ENCODE measurements around the gene UHRF1.
"Not testable (repeated sequence)": the region's sequence is repeated elsewhere in the genome, so short reads cannot be mapped to it uniquely, and the experiment has no call there.

Gene UHRF1

DNA sequence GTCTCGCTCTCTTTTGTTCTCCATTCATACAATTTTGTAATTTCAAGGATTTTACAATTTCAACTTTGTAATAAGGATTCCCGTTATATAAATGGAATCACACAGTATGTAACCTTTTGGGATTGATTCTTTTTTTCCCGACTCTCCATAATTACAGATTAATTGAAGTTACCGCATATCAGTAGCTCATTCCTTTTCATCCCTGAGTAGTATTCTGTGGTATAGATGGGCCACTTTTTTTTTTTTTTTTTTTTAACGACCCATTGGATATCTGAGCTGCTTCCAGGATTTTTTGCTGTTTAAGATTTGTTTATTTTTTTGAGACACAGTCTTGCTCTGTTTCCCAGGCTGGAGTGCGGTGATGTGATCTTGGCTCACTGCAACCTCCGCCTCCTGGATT is 27.8 kb downstream of the UHRF1 start:
- H3K9me3 ChIP-seq (ENCODE audit: low read length) = no peaks in the 10 kb centered on the region
- H3F3A ChIP-seq (ENCODE audit: insufficient read depth, low read length) = peaks cover 2% of the 10 kb centered on the region; the same call in 1 of the 2 replicates
- H3K79me2 ChIP-seq (ENCODE audit: insufficient read depth, low read length) = no peaks in the 10 kb centered on the region
- H3K9me2 ChIP-seq (ENCODE audit: low read depth, low read length) = no peaks in the 10 kb centered on the region
- no peak overlapping the region for H3K4me2 ChIP-seq (ENCODE audit: low read length)
- no peaks in the 10 kb centered on the region for H3K27me3 ChIP-seq (ENCODE audit: insufficient read depth, low read length)
- TF ChIP-seq CTCF (IDR thresholded peaks at IDR 0.05; ENCODE audit: low read length) (no peak), EZH2 (IDR thresholded peaks at IDR 0.05; ENCODE audit: borderline replicate concordance, low read length) (no peak)
- H3K9ac ChIP-seq (ENCODE audit: low read length) = no peak overlapping the region
- H3K27ac ChIP-seq (ENCODE audit: low read depth, low read length, poor library complexity, severe bottlenecking) = no peak overlapping the region
- peaks cover 15% of the 10 kb centered on the region for H3K4me1 ChIP-seq (ENCODE audit: insufficient read depth, low read length, severe bottlenecking)
- H2AFZ ChIP-seq (ENCODE audit: low read length) = no peak overlapping the region
- H3K36me3 ChIP-seq (ENCODE audit: insufficient read depth, low read length) = peaks cover 91% of the 10 kb centered on the region
- no peak overlapping the region for H3K4me3 ChIP-seq (ENCODE audit: low read depth, low read length, poor library complexity, severe bottlenecking)
- no peaks in the 10 kb centered on the region for H4K20me1 ChIP-seq (ENCODE audit: insufficient read depth, low read length)

- Histone ChIP-seq H3K36me3 (ENCODE audit: insufficient read depth, low read length) (peaks cover 91% of the 10 kb centered on the region), H3K27ac (ENCODE audit: low read depth, low read length, poor library complexity, severe bottlenecking) (peak overlapping the region; percentile 23), H3K4me1 (ENCODE audit: insufficient read depth, low read length, severe bottlenecking) (peaks cover 15% of the 10 kb centered on the region)
- H3K79me2 ChIP-seq (ENCODE audit: insufficient read depth, low read length); H2AFZ ChIP-seq (ENCODE audit: low read length); H4K20me1 ChIP-seq (ENCODE audit: insufficient read depth, low read length); H3K9me3 ChIP-seq (ENCODE audit: low read length); H3K4me2 ChIP-seq (ENCODE audit: low read length); H3K9me2 ChIP-seq (ENCODE audit: low read depth, low read length); H3K9ac ChIP-seq (ENCODE audit: low read length); H3K27me3 ChIP-seq (ENCODE audit: insufficient read depth, low read length); H3K4me3 ChIP-seq (ENCODE audit: low read depth, low read length, poor library complexity, severe bottlenecking); H3F3A ChIP-seq (ENCODE audit: insufficient read depth, low read length): not testable (repeated sequence)
Measured at GRCh38 chr19:4938461-4938860, 29.2 kb downstream of the UHRF1 start.

DNA sequence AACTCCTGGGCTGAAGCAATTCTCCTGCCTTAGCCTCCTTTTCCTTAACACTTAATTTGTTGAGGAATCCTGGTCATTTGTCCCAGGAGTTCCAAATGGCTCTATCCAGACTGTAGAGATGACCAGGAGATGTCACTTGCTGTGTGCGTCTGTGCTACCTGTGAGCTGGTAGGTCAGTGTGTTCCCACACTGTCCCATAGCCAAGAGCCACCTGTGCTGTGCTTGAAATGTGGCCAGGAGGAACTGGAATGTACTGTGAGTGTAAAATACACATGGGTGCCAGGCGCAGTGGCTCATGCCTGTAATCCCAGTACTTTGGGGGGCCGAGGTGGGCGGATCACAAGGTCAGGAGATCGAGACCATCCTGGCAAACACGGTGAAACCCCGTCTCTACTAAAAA is 30.2 kb downstream of the UHRF1 start:
- no peaks in the 10 kb centered on the region for H3K79me2 ChIP-seq (ENCODE audit: insufficient read depth, low read length)
- H3K36me3 ChIP-seq (ENCODE audit: insufficient read depth, low read length) = peaks cover 91% of the 10 kb centered on the region
- no peaks in the 10 kb centered on the region for H3F3A ChIP-seq (ENCODE audit: insufficient read depth, low read length)
- H4K20me1 ChIP-seq (ENCODE audit: insufficient read depth, low read length) = no peaks in the 10 kb centered on the region
- H3K4me1 ChIP-seq (ENCODE audit: insufficient read depth, low read length, severe bottlenecking) = peaks cover 15% of the 10 kb centered on the region
- H3K9ac ChIP-seq (ENCODE audit: low read length) = no peak overlapping the region
- no peaks in the 10 kb centered on the region for H3K9me3 ChIP-seq (ENCODE audit: low read length)
- H3K27ac ChIP-seq (ENCODE audit: low read depth, low read length, poor library complexity, severe bottlenecking) = peak overlapping the region; percentile 73
- TF ChIP-seq CTCF (IDR thresholded peaks at IDR 0.05; ENCODE audit: low read length) = no peak
- no peak for TF ChIP-seq EZH2 (IDR thresholded peaks at IDR 0.05; ENCODE audit: borderline replicate concordance, low read length)
- no peak overlapping the region for H3K4me3 ChIP-seq (ENCODE audit: low read depth, low read length, poor library complexity, severe bottlenecking)
- H3K27me3 ChIP-seq (ENCODE audit: insufficient read depth, low read length) = no peaks in the 10 kb centered on the region
- H3K4me2 ChIP-seq (ENCODE audit: low read length) = no peak overlapping the region; the same call in 1 of the 2 replicates
- no peaks in the 10 kb centered on the region for H3K9me2 ChIP-seq (ENCODE audit: low read depth, low read length)
- no peak overlapping the region for H2AFZ ChIP-seq (ENCODE audit: low read length)

DNA sequence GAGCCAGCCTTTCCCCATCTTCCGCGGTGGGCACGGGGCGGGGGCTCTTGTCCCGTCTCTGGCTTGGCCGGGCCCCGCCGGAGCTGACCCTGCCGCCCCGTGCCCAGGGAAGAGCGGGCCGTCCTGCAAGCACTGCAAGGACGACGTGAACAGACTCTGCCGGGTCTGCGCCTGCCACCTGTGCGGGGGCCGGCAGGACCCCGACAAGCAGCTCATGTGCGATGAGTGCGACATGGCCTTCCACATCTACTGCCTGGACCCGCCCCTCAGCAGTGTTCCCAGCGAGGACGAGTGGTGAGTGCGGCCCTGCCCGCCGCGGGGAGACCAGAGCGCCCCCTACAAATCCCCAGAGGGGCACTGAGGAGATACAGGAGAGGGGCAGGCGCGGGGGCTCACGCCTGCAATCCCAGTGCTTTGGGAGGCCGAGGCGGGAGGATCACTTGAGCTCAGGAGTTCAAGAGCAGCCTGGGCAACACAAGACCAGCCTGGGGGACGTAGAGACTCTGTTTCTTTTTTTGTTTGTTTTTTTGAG is 32.4 kb downstream of the UHRF1 start:
- H3F3A ChIP-seq (ENCODE audit: insufficient read depth, low read length); H4K20me1 ChIP-seq (ENCODE audit: insufficient read depth, low read length); H3K9me2 ChIP-seq (ENCODE audit: low read depth, low read length); H3K9ac ChIP-seq (ENCODE audit: low read length); H3K9me3 ChIP-seq (ENCODE audit: low read length); H3K4me2 ChIP-seq (ENCODE audit: low read length); H3K4me3 ChIP-seq (ENCODE audit: low read depth, low read length, poor library complexity, severe bottlenecking); H3K79me2 ChIP-seq (ENCODE audit: insufficient read depth, low read length); H3K27ac ChIP-seq (ENCODE audit: low read depth, low read length, poor library complexity, severe bottlenecking); H2AFZ ChIP-seq (ENCODE audit: low read length); H3K27me3 ChIP-seq (ENCODE audit: insufficient read depth, low read length): not testable (repeated sequence)
- Histone ChIP-seq H3K36me3 (ENCODE audit: insufficient read depth, low read length) (peaks cover 91% of the 10 kb centered on the region), H3K4me1 (ENCODE audit: insufficient read depth, low read length, severe bottlenecking) (peaks cover 15% of the 10 kb centered on the region)

- peaks cover 93% of the 10 kb centered on the region for H3K36me3 ChIP-seq (ENCODE audit: insufficient read depth, low read length)
- not testable (repeated sequence) for H3K9me2 ChIP-seq (ENCODE audit: low read depth, low read length); H3K4me1 ChIP-seq (ENCODE audit: insufficient read depth, low read length, severe bottlenecking); H4K20me1 ChIP-seq (ENCODE audit: insufficient read depth, low read length); H3K27ac ChIP-seq (ENCODE audit: low read depth, low read length, poor library complexity, severe bottlenecking); H3K9me3 ChIP-seq (ENCODE audit: low read length); H3K79me2 ChIP-seq (ENCODE audit: insufficient read depth, low read length); H3F3A ChIP-seq (ENCODE audit: insufficient read depth, low read length); H3K9ac ChIP-seq (ENCODE audit: low read length); H2AFZ ChIP-seq (ENCODE audit: low read length); H3K27me3 ChIP-seq (ENCODE audit: insufficient read depth, low read length); H3K4me3 ChIP-seq (ENCODE audit: low read depth, low read length, poor library complexity, severe bottlenecking); H3K4me2 ChIP-seq (ENCODE audit: low read length)
Measured at GRCh38 chr19:4950650-4951049, 41.3 kb downstream of the UHRF1 start.

Data from OCI-LY1 (cell line).